VCaP (cell line): ENCODE measurements around the gene MTARC1.

Experiments
- H3K27ac ChIP-seq: fragments of 450-650 bp; 2 replicates; pipeline ENCODE4 v1.5.1; 2017
- CTCF ChIP-seq: fragments of 450-650 bp; conservative IDR thresholded peaks from 2 replicates; pipeline ENCODE4 v1.5.1; 2017; ENCODE audit warnings: mild to moderate bottlenecking, moderate library complexity

The MTARC1 gene

GRCh38 chr1:220807726-220808125, 21.0 kb downstream of the MTARC1 start:
- TF ChIP-seq CTCF = no peak
- H3K27ac ChIP-seq = no peak overlapping the region

- TF ChIP-seq CTCF = no peak
- H3K27ac ChIP-seq = no peak overlapping the region
Measured at GRCh38 chr1:220808345-220809186, 21.9 kb downstream of the MTARC1 start.

GRCh38 chr1:220809187-220809550, 22.5 kb downstream of the MTARC1 start:
- H3K27ac ChIP-seq = no peak overlapping the region
- TF ChIP-seq CTCF = no peak

- no peak for TF ChIP-seq CTCF
Measured at GRCh38 chr1:220809704-220810103, 23.0 kb downstream of the MTARC1 start.

GRCh38 chr1:220810179-220810653, 23.5 kb downstream of the MTARC1 start:
- peak overlapping the region; percentile 83 for H3K27ac ChIP-seq
- peak; percentile 92 for TF ChIP-seq CTCF

More at GRCh38 chr1:220809704-220810103, 23.0 kb downstream of the MTARC1 start:
- peak overlapping the region; percentile 83; the same call in 1 of the 2 replicates for H3K27ac ChIP-seq

GRCh38 chr1:220810963-220811362, 24.2 kb downstream of the MTARC1 start:
- TF ChIP-seq CTCF = no peak
- peak overlapping the region; percentile 83 for H3K27ac ChIP-seq

- peak overlapping the region; percentile 83 for H3K27ac ChIP-seq
- no peak for TF ChIP-seq CTCF
Measured at GRCh38 chr1:220811695-220812094, 25.0 kb downstream of the MTARC1 start.
